Measurements from ENCODE around the gene PRDX2. TPM values are rescaled to one million over a fixed set of nuclear protein-coding genes. Genes with fewer than 3 reads are reported as not detected.

Gene PRDX2
- total RNA-seq, 1 donor from 2014 or later, result 235 TPM

DNA sequence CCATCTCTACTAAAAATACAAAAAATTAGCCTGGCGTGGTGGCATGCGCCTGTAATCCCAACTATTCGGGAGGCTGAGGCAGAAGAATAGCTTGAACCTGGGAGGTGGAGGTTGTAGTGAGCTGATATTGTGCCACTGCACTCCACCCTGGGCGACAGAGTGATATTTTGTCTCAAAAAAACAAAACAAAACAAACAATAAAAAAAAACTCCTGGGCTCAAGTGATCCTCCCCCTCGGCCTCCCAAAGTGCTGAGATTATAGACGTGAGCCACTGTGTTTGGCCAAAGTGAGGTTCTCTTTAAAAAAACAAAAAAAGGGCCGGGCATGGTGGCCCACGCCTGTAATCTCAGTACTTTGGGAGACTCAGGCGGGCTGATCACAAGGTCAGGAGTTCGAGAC is 14.1 kb downstream of the PRDX2 start:
- H3K27me3 Mint-ChIP-seq (ENCODE audit: unreplicated experiment), result no peaks in the 10 kb centered on the region
- no peak for DNase-seq (ENCODE audit: extremely low spot score, unreplicated experiment)
- no peaks in the 10 kb centered on the region for H3K36me3 Mint-ChIP-seq (ENCODE audit: unreplicated experiment)
- H3K27ac Mint-ChIP-seq (ENCODE audit: unreplicated experiment), result peak overlapping the region; percentile 98
- TF ChIP-seq, protein P1, sequence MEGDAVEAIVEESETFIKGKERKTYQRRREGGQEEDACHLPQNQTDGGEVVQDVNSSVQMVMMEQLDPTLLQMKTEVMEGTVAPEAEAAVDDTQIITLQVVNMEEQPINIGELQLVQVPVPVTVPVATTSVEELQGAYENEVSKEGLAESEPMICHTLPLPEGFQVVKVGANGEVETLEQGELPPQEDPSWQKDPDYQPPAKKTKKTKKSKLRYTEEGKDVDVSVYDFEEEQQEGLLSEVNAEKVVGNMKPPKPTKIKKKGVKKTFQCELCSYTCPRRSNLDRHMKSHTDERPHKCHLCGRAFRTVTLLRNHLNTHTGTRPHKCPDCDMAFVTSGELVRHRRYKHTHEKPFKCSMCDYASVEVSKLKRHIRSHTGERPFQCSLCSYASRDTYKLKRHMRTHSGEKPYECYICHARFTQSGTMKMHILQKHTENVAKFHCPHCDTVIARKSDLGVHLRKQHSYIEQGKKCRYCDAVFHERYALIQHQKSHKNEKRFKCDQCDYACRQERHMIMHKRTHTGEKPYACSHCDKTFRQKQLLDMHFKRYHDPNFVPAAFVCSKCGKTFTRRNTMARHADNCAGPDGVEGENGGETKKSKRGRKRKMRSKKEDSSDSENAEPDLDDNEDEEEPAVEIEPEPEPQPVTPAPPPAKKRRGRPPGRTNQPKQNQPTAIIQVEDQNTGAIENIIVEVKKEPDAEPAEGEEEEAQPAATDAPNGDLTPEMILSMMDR (IDR thresholded peaks at IDR 0.05), result no peak
- no peaks in the 10 kb centered on the region for H3K9me3 Mint-ChIP-seq (ENCODE audit: unreplicated experiment)
- peaks cover 34% of the 10 kb centered on the region for H3K4me1 Mint-ChIP-seq (ENCODE audit: unreplicated experiment)
- no peak overlapping the region for H3K4me3 Mint-ChIP-seq (ENCODE audit: unreplicated experiment)

DNA sequence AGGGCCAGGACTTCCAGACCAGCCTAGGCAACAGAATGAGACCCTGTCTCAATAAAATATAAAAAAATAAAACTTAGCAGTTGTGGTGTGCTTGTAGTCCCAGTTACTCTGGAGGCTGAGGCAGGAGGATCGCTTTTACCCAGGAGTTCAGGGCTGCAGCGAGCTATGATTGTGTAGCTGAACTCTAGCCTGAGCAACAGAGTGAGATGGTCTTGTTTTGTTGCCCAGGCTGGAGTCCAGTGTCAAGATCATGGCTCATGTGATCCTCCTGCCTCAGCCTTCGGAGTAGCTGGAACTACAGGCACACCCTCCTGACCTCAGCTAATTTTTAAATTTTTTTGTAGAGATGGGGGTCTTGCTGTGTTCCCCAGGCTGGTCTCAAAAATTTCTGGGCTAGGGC is 14.6 kb downstream of the PRDX2 start:
- Mint-ChIP-seq H3K4me1 (ENCODE audit: unreplicated experiment) (peaks cover 38% of the 10 kb centered on the region), H3K4me3 (ENCODE audit: unreplicated experiment) (no peak overlapping the region), H3K36me3 (ENCODE audit: unreplicated experiment) (no peaks in the 10 kb centered on the region), H3K27me3 (ENCODE audit: unreplicated experiment) (no peaks in the 10 kb centered on the region), H3K27ac (ENCODE audit: unreplicated experiment) (peak overlapping the region; percentile 85), H3K9me3 (ENCODE audit: unreplicated experiment) (no peaks in the 10 kb centered on the region)
- TF ChIP-seq, protein P1 (IDR thresholded peaks at IDR 0.05), result no peak
- no peak for DNase-seq (ENCODE audit: extremely low spot score, unreplicated experiment)

GRCh38 chr19:12786141-12786870 is 15.3 kb downstream of the PRDX2 start:
- H3K4me1 Mint-ChIP-seq (ENCODE audit: unreplicated experiment), result peaks cover 44% of the 10 kb centered on the region
- H3K9me3 Mint-ChIP-seq (ENCODE audit: unreplicated experiment), result no peaks in the 10 kb centered on the region
- H3K4me3 Mint-ChIP-seq (ENCODE audit: unreplicated experiment), result no peak overlapping the region
- TF ChIP-seq, protein P1 (IDR thresholded peaks at IDR 0.05), result no peak
- no peaks in the 10 kb centered on the region for H3K36me3 Mint-ChIP-seq (ENCODE audit: unreplicated experiment)
- H3K27ac Mint-ChIP-seq (ENCODE audit: unreplicated experiment), result peak overlapping the region; percentile 85
- no peaks in the 10 kb centered on the region for H3K27me3 Mint-ChIP-seq (ENCODE audit: unreplicated experiment)
- no peak for DNase-seq (ENCODE audit: extremely low spot score, unreplicated experiment)

- no peak for DNase-seq (ENCODE audit: extremely low spot score, unreplicated experiment)
- peaks cover 38% of the 10 kb centered on the region for H3K4me1 Mint-ChIP-seq (ENCODE audit: unreplicated experiment)
- TF ChIP-seq, protein P1 (IDR thresholded peaks at IDR 0.05), result no peak
- no peaks in the 10 kb centered on the region for H3K27me3 Mint-ChIP-seq (ENCODE audit: unreplicated experiment)
- H3K9me3 Mint-ChIP-seq (ENCODE audit: unreplicated experiment), result no peaks in the 10 kb centered on the region
- H3K27ac Mint-ChIP-seq (ENCODE audit: unreplicated experiment), result no peak overlapping the region
- no peaks in the 10 kb centered on the region for H3K36me3 Mint-ChIP-seq (ENCODE audit: unreplicated experiment)
- H3K4me3 Mint-ChIP-seq (ENCODE audit: unreplicated experiment), result no peak overlapping the region
Measured at GRCh38 chr19:12785431-12786031, 16.1 kb downstream of the PRDX2 start.

GRCh38 chr19:12784871-12785430 is 16.6 kb downstream of the PRDX2 start:
- no peak for DNase-seq (ENCODE audit: extremely low spot score, unreplicated experiment)
- H3K9me3 Mint-ChIP-seq (ENCODE audit: unreplicated experiment), result no peaks in the 10 kb centered on the region
- TF ChIP-seq, protein P1 (IDR thresholded peaks at IDR 0.05), result no peak
- H3K36me3 Mint-ChIP-seq (ENCODE audit: unreplicated experiment), result no peaks in the 10 kb centered on the region
- peaks cover 36% of the 10 kb centered on the region for H3K4me1 Mint-ChIP-seq (ENCODE audit: unreplicated experiment)
- H3K4me3 Mint-ChIP-seq (ENCODE audit: unreplicated experiment), result no peak overlapping the region
- no peak overlapping the region for H3K27ac Mint-ChIP-seq (ENCODE audit: unreplicated experiment)
- no peaks in the 10 kb centered on the region for H3K27me3 Mint-ChIP-seq (ENCODE audit: unreplicated experiment)
